GM12878 (cell line): ENCODE measurements around the gene CHRNE.

Experiments used
- CREB1 ChIP-seq: IDR thresholded peaks from 2 replicates; pipeline ENCODE4 v1.6.1; 2012; ENCODE audit warnings: low read depth, mild to moderate bottlenecking, inconsistent platforms
- MYC ChIP-seq: IDR thresholded peaks from 2 replicates; pipeline ENCODE4 v1.6.1; 2011; ENCODE audit warnings: mild to moderate bottlenecking, low read length, moderate library complexity, inconsistent platforms; ENCODE audit not compliant: insufficient read depth, insufficient replicate concordance, insufficient read length, severe bottlenecking
- POLR2A ChIP-seq: IDR thresholded peaks from 2 replicates; pipeline ENCODE4 v1.6.1; 2011; ENCODE audit warnings: low read depth, mild to moderate bottlenecking, low read length
- POLR2AphosphoS5 ChIP-seq: IDR thresholded peaks from 2 replicates; pipeline ENCODE4 v1.6.1; 2011; ENCODE audit warnings: mild to moderate bottlenecking, low read length, inconsistent platforms
- POU2F2 ChIP-seq: IDR thresholded peaks from 3 replicates; pipeline ENCODE4 v1.6.1; 2011; ENCODE audit warnings: low read depth, mild to moderate bottlenecking, low read length, borderline replicate concordance
- RELA ChIP-seq: fragments of 450-650 bp; IDR thresholded peaks from 2 replicates; pipeline ENCODE4 v1.8.0; 2014; ENCODE audit warnings: borderline replicate concordance; ENCODE audit not compliant: partially characterized antibody
- SIN3A ChIP-seq: IDR thresholded peaks from 2 replicates; pipeline ENCODE4 v1.6.1; 2012; ENCODE audit warnings: low read depth, low read length, improper control_type of control experiment
- SPI1 ChIP-seq: IDR thresholded peaks from 2 replicates; pipeline ENCODE4 v1.6.1; 2011; ENCODE audit warnings: low read depth, mild to moderate bottlenecking, low read length, moderate library complexity, borderline replicate concordance; ENCODE audit not compliant: insufficient read depth
- STAT1 ChIP-seq: fragments of 450-650 bp; conservative IDR thresholded peaks from 2 replicates; pipeline ENCODE4 v1.6.1; 2014; ENCODE audit warnings: antibody characterized with exemption, mild to moderate bottlenecking
- ZZZ3 ChIP-seq: IDR thresholded peaks from 2 replicates; pipeline ENCODE4 v1.6.1; 2011; ENCODE audit warnings: low read depth; ENCODE audit not compliant: control insufficient read depth, insufficient read length
- TF ChIP-seq, protein P1 (sequence below): fragments of 450-650 bp; IDR thresholded peaks from 2 replicates; pipeline ENCODE4 v1.6.1; 2016; ENCODE audit warnings: mild to moderate bottlenecking, moderate library complexity, borderline replicate concordance
- TF ChIP-seq, protein P2 (sequence below): IDR thresholded peaks from 2 replicates; pipeline ENCODE4 v1.6.1; 2012; ENCODE audit warnings: low read depth, low read length, improper control_type of control experiment
- TF ChIP-seq, protein P3 (sequence below): IDR thresholded peaks from 2 replicates; pipeline ENCODE4 v1.6.1; 2011; ENCODE audit warnings: low read depth, mild to moderate bottlenecking, low read length, moderate library complexity, borderline replicate concordance; ENCODE audit errors: extremely low read depth
- TF ChIP-seq, protein P4 (sequence below): IDR thresholded peaks from 2 replicates; pipeline ENCODE4 v1.6.1; 2012; ENCODE audit warnings: mild to moderate bottlenecking, low read depth, low read length

DNA sequence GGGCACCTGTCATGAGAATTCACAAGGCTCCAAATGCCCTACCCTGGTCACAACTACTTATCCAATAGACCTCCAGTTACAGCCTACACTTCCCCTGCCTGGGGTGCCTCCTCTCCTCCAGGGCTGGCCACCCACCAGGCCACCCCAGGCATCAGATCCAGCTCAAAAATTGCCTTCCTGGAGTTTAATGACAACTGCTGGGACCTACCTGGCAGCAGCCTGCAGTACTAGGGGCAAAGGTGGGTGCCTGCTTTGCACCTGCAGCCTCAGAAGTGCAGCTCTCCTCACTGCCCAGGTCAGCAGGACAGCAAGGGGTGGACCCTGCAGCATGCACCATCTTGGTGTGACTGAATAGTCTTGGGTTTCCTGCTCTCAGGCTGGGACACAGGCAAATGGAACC, 32.8 kb upstream of the CHRNE start:
- no peak for TF ChIP-seq POLR2AphosphoS5
- TF ChIP-seq POLR2A = 0 out of 2 replicates have a peak, but pooled peaks have one; percentile 22
- TF ChIP-seq RELA = no peak
- TF ChIP-seq STAT1 = no peak
- no peak for TF ChIP-seq SIN3A
- TF ChIP-seq, protein P1, sequence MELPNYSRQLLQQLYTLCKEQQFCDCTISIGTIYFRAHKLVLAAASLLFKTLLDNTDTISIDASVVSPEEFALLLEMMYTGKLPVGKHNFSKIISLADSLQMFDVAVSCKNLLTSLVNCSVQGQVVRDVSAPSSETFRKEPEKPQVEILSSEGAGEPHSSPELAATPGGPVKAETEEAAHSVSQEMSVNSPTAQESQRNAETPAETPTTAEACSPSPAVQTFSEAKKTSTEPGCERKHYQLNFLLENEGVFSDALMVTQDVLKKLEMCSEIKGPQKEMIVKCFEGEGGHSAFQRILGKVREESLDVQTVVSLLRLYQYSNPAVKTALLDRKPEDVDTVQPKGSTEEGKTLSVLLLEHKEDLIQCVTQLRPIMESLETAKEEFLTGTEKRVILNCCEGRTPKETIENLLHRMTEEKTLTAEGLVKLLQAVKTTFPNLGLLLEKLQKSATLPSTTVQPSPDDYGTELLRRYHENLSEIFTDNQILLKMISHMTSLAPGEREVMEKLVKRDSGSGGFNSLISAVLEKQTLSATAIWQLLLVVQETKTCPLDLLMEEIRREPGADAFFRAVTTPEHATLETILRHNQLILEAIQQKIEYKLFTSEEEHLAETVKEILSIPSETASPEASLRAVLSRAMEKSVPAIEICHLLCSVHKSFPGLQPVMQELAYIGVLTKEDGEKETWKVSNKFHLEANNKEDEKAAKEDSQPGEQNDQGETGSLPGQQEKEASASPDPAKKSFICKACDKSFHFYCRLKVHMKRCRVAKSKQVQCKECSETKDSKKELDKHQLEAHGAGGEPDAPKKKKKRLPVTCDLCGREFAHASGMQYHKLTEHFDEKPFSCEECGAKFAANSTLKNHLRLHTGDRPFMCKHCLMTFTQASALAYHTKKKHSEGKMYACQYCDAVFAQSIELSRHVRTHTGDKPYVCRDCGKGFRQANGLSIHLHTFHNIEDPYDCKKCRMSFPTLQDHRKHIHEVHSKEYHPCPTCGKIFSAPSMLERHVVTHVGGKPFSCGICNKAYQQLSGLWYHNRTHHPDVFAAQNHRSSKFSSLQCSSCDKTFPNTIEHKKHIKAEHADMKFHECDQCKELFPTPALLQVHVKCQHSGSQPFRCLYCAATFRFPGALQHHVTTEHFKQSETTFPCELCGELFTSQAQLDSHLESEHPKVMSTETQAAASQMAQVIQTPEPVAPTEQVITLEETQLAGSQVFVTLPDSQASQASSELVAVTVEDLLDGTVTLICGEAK = no peak
- TF ChIP-seq, protein P2, sequence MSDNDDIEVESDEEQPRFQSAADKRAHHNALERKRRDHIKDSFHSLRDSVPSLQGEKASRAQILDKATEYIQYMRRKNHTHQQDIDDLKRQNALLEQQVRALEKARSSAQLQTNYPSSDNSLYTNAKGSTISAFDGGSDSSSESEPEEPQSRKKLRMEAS = no peak
- no peak for TF ChIP-seq CREB1
- TF ChIP-seq, protein P3, sequence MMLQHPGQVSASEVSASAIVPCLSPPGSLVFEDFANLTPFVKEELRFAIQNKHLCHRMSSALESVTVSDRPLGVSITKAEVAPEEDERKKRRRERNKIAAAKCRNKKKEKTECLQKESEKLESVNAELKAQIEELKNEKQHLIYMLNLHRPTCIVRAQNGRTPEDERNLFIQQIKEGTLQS = no peak
- TF ChIP-seq, protein P4, sequence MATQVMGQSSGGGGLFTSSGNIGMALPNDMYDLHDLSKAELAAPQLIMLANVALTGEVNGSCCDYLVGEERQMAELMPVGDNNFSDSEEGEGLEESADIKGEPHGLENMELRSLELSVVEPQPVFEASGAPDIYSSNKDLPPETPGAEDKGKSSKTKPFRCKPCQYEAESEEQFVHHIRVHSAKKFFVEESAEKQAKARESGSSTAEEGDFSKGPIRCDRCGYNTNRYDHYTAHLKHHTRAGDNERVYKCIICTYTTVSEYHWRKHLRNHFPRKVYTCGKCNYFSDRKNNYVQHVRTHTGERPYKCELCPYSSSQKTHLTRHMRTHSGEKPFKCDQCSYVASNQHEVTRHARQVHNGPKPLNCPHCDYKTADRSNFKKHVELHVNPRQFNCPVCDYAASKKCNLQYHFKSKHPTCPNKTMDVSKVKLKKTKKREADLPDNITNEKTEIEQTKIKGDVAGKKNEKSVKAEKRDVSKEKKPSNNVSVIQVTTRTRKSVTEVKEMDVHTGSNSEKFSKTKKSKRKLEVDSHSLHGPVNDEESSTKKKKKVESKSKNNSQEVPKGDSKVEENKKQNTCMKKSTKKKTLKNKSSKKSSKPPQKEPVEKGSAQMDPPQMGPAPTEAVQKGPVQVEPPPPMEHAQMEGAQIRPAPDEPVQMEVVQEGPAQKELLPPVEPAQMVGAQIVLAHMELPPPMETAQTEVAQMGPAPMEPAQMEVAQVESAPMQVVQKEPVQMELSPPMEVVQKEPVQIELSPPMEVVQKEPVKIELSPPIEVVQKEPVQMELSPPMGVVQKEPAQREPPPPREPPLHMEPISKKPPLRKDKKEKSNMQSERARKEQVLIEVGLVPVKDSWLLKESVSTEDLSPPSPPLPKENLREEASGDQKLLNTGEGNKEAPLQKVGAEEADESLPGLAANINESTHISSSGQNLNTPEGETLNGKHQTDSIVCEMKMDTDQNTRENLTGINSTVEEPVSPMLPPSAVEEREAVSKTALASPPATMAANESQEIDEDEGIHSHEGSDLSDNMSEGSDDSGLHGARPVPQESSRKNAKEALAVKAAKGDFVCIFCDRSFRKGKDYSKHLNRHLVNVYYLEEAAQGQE = no peak
- TF ChIP-seq MYC = no peak
- no peak for TF ChIP-seq SPI1
- TF ChIP-seq ZZZ3 = no peak
- TF ChIP-seq POU2F2 = no peak
